Nephron progenitor cell (in vitro differentiated cells): Measurements from ENCODE around the gene AK3.
A peak's percentile ranks its signal among the peaks of the same experiment; 100 is the strongest.

Experiments
- DNase-seq: peaks from one replicate; pipeline ENCODE4 v3.0.0; 2021
- H3K27ac Mint-ChIP-seq: 2 replicates; pipeline ENCODE4 v1.8.0; 2021; ENCODE audit warnings: mild to moderate bottlenecking, moderate library complexity, mixed read lengths
- H3K27me3 Mint-ChIP-seq: 2 replicates; pipeline ENCODE4 v1.8.0; 2021; ENCODE audit warnings: mild to moderate bottlenecking, low read depth, mixed read lengths; ENCODE audit not compliant: poor library complexity
- H3K36me3 Mint-ChIP-seq: 2 replicates; pipeline ENCODE4 v1.8.0; 2021; ENCODE audit warnings: low read depth, mixed read lengths
- H3K4me1 Mint-ChIP-seq: 2 replicates; pipeline ENCODE4 v1.8.0; 2021; ENCODE audit warnings: mixed read lengths
- H3K4me3 Mint-ChIP-seq: 2 replicates; pipeline ENCODE4 v1.8.0; 2021; ENCODE audit warnings: mild to moderate bottlenecking, moderate library complexity, mixed read lengths
- H3K9me3 Mint-ChIP-seq: 2 replicates; pipeline ENCODE4 v1.8.0; 2021; ENCODE audit warnings: mild to moderate bottlenecking, moderate library complexity, mixed read lengths
- CTCF ChIP-seq: fragments of 200-600 bp; sonication (generic); IDR thresholded peaks from 2 replicates; pipeline ENCODE4 v1.5.0; 2021; ENCODE audit warnings: antibody characterized with exemption

AK3 gene

GRCh38 chr9:4691795-4692194 is 49.2 kb downstream of the AK3 start:
- H3K36me3 Mint-ChIP-seq: peaks cover 46% of the 10 kb centered on the region
- H3K27me3 Mint-ChIP-seq: no peaks in the 10 kb centered on the region
- no peak for DNase-seq
- no peak overlapping the region for H3K27ac Mint-ChIP-seq
- TF ChIP-seq CTCF: no peak
- H3K9me3 Mint-ChIP-seq: no peaks in the 10 kb centered on the region
- H3K4me1 Mint-ChIP-seq: no peaks in the 10 kb centered on the region
- no peak overlapping the region for H3K4me3 Mint-ChIP-seq

- Mint-ChIP-seq H3K27me3 (no peaks in the 10 kb centered on the region), H3K4me1 (no peaks in the 10 kb centered on the region), H3K9me3 (no peaks in the 10 kb centered on the region), H3K4me3 (no peak overlapping the region), H3K27ac (peak overlapping the region; percentile 47), H3K36me3 (peaks cover 55% of the 10 kb centered on the region)
- no peak for DNase-seq
- TF ChIP-seq CTCF: no peak
Measured at GRCh38 chr9:4690144-4690543, 50.9 kb downstream of the AK3 start.

DNA sequence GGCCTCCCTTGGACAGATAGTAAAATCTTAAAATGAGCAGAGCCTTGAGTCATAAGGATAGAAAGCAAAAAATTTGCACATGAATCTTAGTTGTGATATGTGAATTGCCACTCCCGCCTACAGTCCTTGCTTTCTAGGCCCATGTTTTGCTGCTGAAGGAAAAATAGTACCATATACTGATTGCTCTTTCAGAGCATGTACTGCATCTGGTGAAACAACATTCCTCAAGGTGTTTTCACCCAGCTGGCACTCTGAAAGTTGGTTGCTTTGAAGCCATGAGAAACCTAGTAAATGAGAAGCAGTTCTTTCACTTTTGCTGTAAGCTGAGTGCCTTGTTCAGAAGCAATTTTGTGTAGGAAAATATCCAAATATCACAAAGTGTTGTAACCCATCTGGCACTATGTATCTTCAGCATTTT is 51.3 kb downstream of the AK3 start:
- TF ChIP-seq CTCF: no peak
- Mint-ChIP-seq H3K4me1 (no peaks in the 10 kb centered on the region), H3K27me3 (no peaks in the 10 kb centered on the region), H3K27ac (no peak overlapping the region), H3K36me3 (peaks cover 54% of the 10 kb centered on the region), H3K9me3 (no peaks in the 10 kb centered on the region), H3K4me3 (no peak overlapping the region)
- DNase-seq: no peak

DNA sequence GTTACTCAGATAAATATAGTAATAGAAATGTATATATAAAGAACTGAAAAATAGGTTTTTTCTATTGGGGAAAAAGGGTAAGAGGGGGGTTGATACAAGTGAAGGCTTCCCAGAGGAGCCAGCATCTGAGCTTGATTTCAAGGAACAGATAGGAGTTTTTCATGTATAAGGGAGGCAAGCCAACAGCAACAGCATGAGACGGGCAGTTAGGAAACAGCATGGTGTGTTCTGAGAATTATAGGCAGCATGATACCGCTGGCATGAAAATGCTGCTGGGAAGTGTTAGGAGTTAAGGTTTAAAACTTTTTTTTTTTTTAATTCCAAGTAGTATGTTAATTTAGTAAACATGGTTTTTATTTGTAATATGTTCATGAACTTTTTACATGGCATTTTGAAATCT is 52.0 kb downstream of the AK3 start:
- H3K9me3 Mint-ChIP-seq: no peaks in the 10 kb centered on the region
- TF ChIP-seq CTCF: no peak
- peaks cover 52% of the 10 kb centered on the region for H3K36me3 Mint-ChIP-seq
- no peak for DNase-seq
- H3K27ac Mint-ChIP-seq: peak overlapping the region; percentile 73
- H3K27me3 Mint-ChIP-seq: no peaks in the 10 kb centered on the region
- H3K4me3 Mint-ChIP-seq: no peak overlapping the region
- no peaks in the 10 kb centered on the region for H3K4me1 Mint-ChIP-seq

GRCh38 chr9:4686584-4686983 is 54.4 kb downstream of the AK3 start:
- H3K27ac Mint-ChIP-seq: no peak overlapping the region
- H3K27me3 Mint-ChIP-seq: no peaks in the 10 kb centered on the region
- no peak overlapping the region for H3K4me3 Mint-ChIP-seq
- no peaks in the 10 kb centered on the region for H3K9me3 Mint-ChIP-seq
- DNase-seq: no peak
- no peaks in the 10 kb centered on the region for H3K4me1 Mint-ChIP-seq
- TF ChIP-seq CTCF: no peak
- H3K36me3 Mint-ChIP-seq: peaks cover 35% of the 10 kb centered on the region

DNA sequence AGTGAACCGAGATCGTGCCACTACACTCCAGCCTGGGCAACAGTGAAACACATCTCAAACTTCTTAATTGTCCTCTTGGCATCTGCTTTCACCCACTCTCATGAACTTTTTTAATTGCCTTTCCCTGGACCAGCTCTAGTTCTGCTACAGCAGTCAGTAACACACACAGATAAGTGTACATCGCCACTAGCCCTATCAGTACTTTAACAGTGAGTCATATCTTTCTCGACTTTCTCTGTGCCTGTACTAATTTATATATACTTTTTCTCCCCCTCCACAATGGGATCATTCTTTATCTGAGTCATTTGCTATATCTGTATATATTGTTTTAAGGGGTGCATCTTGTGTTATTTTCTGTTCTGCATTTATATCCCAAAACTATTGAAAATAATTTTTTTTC is 54.9 kb downstream of the AK3 start:
- no peaks in the 10 kb centered on the region for H3K4me1 Mint-ChIP-seq
- peaks cover 31% of the 10 kb centered on the region for H3K36me3 Mint-ChIP-seq
- H3K9me3 Mint-ChIP-seq: no peaks in the 10 kb centered on the region
- no peaks in the 10 kb centered on the region for H3K27me3 Mint-ChIP-seq
- no peak for DNase-seq
- no peak overlapping the region for H3K27ac Mint-ChIP-seq
- TF ChIP-seq CTCF: no peak
- no peak overlapping the region for H3K4me3 Mint-ChIP-seq
